ENCODE results near the gene ADAMTSL3.
"Not testable (repeated sequence)": the region's sequence is repeated elsewhere in the genome, so short reads cannot be mapped to it uniquely, and the experiment has no call there.

ADAMTSL3 gene

GRCh38 chr15:83657549-83657948 lies 3.6 kb downstream of the ADAMTSL3 start:
- DNase-seq = peak; percentile 0

- DNase-seq = no peak
These were observed 4.8 kb downstream of the ADAMTSL3 start for GRCh38 chr15:83658430-83659416.

GRCh38 chr15:83659417-83659812 lies 5.5 kb downstream of the ADAMTSL3 start:
- DNase-seq = no peak

- DNase-seq = no peak
These were observed 11.6 kb downstream of the ADAMTSL3 start for GRCh38 chr15:83665480-83665879.

- no peak for DNase-seq
These were observed 16.8 kb downstream of the ADAMTSL3 start for GRCh38 chr15:83670672-83671229.

- DNase-seq = no peak
These were observed 17.7 kb downstream of the ADAMTSL3 start for GRCh38 chr15:83671603-83672002.

GRCh38 chr15:83673385-83673784 lies 19.5 kb downstream of the ADAMTSL3 start:
- no peak for DNase-seq

- DNase-seq = no peak
These were observed 28.7 kb downstream of the ADAMTSL3 start for GRCh38 chr15:83682476-83683088.

- DNase-seq = no peak
These were observed 32.0 kb downstream of the ADAMTSL3 start for GRCh38 chr15:83685916-83686332.

- no peak for DNase-seq
These were observed 34.3 kb downstream of the ADAMTSL3 start for GRCh38 chr15:83688201-83688600.

GRCh38 chr15:83690676-83691075 lies 36.8 kb downstream of the ADAMTSL3 start:
- no peak for DNase-seq

GRCh38 chr15:83692746-83693581 lies 39.0 kb downstream of the ADAMTSL3 start:
- DNase-seq = no peak

- DNase-seq = no peak
These were observed 40.1 kb downstream of the ADAMTSL3 start for GRCh38 chr15:83694015-83694414.

GRCh38 chr15:83694536-83694935 lies 40.6 kb downstream of the ADAMTSL3 start:
- no peak for DNase-seq

- DNase-seq = no peak
These were observed 41.3 kb downstream of the ADAMTSL3 start for GRCh38 chr15:83695246-83695645.

GRCh38 chr15:83695901-83696425 lies 42.0 kb downstream of the ADAMTSL3 start:
- no peak for DNase-seq

GRCh38 chr15:83697716-83698115 lies 43.8 kb downstream of the ADAMTSL3 start:
- no peak for DNase-seq

- no peak for DNase-seq
These were observed 44.4 kb downstream of the ADAMTSL3 start for GRCh38 chr15:83698294-83698693.

- DNase-seq = no peak
These were observed 45.1 kb downstream of the ADAMTSL3 start for GRCh38 chr15:83699028-83699427.

- DNase-seq = no peak
These were observed 46.2 kb downstream of the ADAMTSL3 start for GRCh38 chr15:83700082-83700481.

GRCh38 chr15:83702314-83702713 lies 48.4 kb downstream of the ADAMTSL3 start:
- DNase-seq = not testable (repeated sequence)

GRCh38 chr15:83708328-83708727 lies 54.4 kb downstream of the ADAMTSL3 start:
- DNase-seq = no peak

- DNase-seq = no peak
These were observed 55.3 kb downstream of the ADAMTSL3 start for GRCh38 chr15:83709241-83709640.

Data from activated CD4-positive, alpha-beta T cell treated with anti-CD3 and anti-CD28 coated beads, Interleukin-2, amount 50 U/mL, for 16 hours (primary cell).